ENCODE results near the gene RBM15.

- TF ChIP-seq CTCF (IDR thresholded peaks at IDR 0.05; ENCODE audit: low read depth, low read length) (no peak), POLR2A (IDR thresholded peaks at IDR 0.05; ENCODE audit: extremely low read depth, insufficient read length) (no peak), MYC (IDR thresholded peaks at IDR 0.05; ENCODE audit: low read depth, low read length) (no peak), MAX (IDR thresholded peaks at IDR 0.05; ENCODE audit: low read depth, low read length) (no peak)
Measured at GRCh38 chr1:110324667-110325066, 14.5 kb upstream of the RBM15 start.

Data from NB4 (cell line).